ENCODE data around the gene RREB1.
A peak's percentile ranks its signal among the peaks of the same experiment; 100 is the strongest.
"Not testable (repeated sequence)": the region's sequence is repeated elsewhere in the genome, so short reads cannot be mapped to it uniquely, and the experiment has no call there.

Gene RREB1

GRCh38 chr6:7249946-7250643, 142.3 kb downstream of the RREB1 start:
- no peak for DNase-seq

- DNase-seq, result no peak
Observed at GRCh38 chr6:7250812-7251211, 143.1 kb downstream of the RREB1 start.

DNA sequence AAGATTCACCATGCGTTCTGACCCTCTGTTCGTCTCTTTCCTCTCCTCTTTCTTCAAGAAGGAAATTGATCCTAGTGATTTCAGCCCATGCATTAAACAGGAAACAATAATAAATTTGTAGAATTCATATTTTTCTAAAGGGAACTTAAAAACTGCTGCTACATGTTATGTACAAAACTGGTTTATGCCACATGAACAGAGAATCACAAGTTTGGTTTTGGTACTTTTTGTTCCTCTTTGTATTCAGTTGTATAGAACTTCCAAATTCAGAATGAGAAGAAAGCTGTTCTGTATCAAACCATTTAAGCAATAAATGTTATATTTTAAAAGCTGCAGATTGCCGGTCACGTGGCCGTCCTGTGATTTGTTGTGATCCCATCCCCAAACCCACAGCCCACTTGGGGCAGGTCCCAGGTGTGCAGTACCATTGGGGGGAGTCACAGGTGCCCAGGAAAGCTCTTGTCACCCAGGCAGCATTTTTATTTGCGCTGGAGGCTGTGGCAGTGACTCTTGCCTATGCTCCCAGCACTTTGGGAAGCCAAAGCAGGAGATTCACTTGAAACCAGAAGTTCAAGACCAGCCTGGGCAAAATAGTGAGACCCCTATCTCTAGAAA, 144.0 kb downstream of the RREB1 start:
- no peak for DNase-seq

DNA sequence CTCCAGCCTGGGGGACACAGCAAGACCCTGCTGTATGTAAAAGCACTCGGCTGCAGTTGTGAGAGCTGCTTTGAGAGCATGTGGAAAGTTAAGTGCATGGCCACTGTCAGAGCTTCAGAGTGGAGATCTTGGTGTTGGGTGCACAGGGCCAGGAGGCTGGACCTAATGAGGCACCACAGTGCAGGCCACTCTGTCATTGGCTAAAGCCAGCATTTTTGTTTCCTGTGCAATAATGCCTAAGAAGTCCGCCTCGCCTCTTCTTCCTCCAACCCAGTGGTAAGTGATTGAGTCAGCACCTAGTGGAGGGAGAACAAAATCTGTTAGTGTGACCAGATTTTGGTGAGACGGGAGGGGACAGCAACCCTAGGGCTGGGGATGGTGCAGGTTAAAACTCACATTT, 144.6 kb downstream of the RREB1 start:
- no peak for DNase-seq

DNA sequence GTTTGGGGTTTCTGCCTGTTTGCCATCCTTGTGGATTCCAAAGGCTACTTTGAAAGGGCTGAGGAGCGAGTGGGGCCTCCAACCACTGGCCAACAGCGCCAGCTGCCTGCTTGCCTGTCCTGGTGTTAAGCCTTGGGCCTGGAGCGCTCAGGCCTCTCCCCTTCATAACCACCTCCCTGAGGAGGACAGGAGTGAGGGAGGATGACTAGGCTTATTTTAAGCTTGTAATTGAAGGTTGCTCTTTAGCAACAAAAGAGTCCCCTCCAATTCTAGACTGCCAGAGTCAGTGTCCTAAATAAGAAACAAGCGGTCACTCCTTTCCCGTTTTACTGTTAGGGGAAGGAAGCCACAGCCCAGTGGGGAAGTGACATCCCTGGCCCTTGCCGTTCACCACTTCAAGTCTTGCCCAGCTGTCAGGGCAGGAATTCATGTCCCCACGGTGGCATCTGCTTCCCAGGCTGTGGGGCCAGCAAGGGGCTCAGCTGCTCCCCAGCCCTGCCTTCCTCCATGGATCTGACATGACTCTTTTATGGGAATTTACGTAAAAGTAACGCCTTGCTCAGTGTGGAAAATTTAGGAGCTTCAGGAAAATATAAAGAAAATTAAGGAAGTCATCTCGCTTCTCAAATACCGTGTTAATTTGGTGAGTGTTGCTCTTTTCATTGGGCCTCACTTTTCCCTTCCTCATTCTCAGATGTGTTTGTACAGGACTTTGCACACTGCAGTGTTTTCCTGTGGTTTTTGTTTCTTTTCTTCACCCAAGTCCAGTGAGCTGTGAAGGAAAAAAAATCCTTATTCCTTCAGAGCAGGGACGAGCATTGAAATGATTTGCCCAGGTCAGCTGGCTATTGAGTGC, 147.4 kb downstream of the RREB1 start:
- DNase-seq, result no peak

- no peak for DNase-seq
Observed at GRCh38 chr6:7255918-7256317, 148.2 kb downstream of the RREB1 start.

DNA sequence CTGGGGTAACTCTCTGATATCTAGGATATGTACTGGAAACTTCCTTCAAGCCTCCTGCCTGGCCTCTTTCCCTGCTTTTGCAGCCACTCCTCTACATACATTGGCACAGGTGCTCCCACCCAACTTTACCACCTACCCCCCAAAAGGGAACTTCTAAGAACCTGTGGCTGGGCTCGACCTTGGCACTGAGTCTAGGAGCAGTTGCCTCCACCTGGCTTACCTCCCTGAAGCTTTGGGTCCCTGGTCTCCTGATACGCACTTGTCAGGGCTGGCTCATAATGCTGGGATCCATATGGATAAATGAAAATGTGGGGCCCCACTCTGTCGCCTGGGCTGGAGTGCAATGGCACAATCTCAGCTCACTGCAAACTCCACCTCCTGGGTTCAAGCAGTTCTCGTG, 149.0 kb downstream of the RREB1 start:
- no peak for DNase-seq

DNA sequence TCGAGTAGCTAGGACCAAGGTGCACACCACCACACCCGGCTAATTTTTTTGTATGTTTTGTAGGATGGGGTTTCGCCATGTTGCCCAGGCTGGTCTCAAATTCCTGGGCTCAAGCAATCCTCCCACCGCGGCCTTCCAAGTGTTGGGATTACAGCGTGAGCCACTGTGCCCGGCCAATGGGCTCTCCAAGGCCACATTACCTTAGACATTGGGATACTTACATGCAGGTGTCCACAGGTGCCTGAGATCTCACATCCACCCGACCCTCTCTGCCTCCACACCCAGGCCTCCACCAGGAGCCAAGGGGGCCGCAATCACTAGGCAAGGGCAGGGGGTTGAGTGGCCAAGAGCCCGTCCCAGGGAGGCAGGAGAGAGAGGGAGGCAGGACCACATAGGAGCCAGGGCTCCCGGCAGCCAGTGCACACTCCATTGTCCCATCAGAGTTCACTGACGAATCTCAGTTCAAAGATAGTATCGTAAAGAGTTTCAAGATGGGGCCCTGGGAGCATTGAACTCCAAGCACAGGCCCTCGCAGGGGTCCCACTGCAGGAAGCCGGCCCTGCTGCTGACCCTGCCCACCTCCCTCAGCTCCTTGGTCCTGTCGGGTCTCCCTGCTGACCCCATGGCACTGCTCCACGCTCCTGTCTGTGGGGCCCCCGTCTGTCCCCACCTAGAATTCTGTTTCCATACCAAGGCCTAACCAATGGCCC, 149.9 kb downstream of the RREB1 start:
- DNase-seq, result no peak

GRCh38 chr6:7258231-7258763, 150.5 kb downstream of the RREB1 start:
- DNase-seq, result no peak

DNA sequence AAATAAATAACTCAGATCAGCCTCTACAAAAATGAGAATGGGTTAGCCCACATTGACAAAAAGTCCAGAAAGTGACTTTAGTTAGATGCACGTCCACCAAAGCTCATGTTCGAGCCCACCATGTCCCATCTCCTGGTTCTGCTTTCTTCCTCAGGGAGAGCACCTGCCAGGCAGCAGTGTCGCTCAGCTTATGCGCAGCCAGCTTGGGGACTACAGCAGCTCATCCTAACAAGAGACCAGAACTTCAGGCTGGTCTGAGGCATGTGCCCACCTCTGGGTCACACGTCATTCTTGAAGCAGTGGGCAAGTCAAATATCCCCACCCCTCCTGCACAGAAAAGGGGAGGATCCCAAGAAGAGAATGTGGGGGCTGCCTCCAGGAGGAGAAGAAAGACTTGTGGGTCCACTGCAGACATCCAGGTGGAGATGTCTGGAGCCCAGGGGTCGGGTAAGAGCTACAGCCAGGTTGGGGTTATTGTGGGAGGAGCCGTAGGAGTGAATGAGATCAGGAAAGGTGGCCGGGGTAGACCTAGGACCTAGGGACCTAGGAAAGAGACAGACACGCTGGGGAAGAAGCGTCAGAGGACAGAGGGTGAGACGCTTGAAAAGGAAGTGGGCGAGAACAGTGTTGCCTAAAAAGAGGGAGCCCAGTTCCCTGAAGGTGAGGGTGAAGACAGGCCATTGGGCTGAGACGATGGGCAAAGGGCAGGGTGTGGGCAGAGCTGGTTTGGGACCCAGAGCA, 152.7 kb downstream of the RREB1 start:
- DNase-seq, result no peak

GRCh38 chr6:7261032-7261841, 153.5 kb downstream of the RREB1 start:
- peak; percentile 78 for DNase-seq

- no peak for DNase-seq
Observed at GRCh38 chr6:7261852-7262461, 154.2 kb downstream of the RREB1 start.

- no peak for DNase-seq
Observed at GRCh38 chr6:7262746-7263518, 155.2 kb downstream of the RREB1 start.

GRCh38 chr6:7263519-7263805, 155.7 kb downstream of the RREB1 start:
- not testable (repeated sequence) for DNase-seq

GRCh38 chr6:7264041-7264440, 156.3 kb downstream of the RREB1 start:
- DNase-seq, result no peak

DNA sequence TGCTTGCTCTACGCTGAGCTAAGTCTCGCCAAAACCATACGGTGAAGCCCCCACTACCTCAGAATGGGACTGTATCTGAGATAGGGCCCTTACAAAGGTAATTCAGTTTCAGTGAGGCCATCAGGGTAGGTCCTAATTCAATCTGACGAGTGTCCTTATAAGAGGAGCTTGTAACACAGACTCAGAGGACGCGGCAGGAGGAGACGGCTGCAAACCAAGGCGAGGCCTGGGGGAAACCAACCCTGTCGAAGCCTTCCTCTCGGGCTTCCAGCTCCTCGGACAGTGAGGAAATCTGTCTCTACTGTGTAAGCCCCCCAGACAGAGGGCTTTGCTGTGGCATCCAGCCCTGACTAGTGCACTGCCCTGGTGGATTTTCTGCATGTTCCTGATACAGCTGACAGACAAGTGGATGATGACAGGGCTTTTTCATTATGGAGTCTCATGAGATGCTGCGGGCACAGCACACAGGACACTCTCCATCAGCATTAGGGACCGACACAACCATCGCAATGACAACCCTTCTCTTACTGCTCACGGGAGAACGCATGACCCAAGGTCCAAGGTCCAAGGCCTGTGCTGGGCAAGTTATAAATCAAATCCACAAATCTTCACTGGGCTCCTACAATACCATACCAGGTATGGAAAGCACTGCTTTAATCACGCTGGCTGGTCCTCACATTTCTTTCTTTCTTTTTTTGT, 157.1 kb downstream of the RREB1 start:
- no peak for DNase-seq

GRCh38 chr6:7265385-7265726, 157.6 kb downstream of the RREB1 start:
- not testable (repeated sequence) for DNase-seq

DNA sequence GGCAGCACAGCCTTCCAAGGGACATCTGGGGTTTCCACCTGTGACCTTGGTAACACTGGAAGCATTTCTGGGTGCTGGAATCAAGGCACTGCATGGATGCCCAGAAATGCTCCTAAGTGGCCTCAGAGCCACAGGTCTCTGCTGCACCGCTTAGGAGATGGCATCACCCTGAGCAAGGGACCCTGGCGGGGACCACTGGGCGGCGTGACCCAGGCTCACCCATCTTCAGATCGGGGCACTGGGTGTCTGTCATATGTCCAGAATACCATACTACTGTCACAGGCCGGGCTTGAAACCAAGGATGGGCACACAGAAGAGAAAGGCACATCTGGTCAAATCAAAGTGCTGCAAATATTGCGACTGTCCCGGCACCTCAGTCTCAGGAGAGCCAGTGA, 159.3 kb downstream of the RREB1 start:
- no peak for DNase-seq

- DNase-seq, result peak; percentile 85
Observed at GRCh38 chr6:7267466-7268091, 159.8 kb downstream of the RREB1 start.
